Femur (tissue), 1 donor: Measurements from ENCODE around the gene CTXN3.

Source experiments
- DNase-seq: peaks from one replicate; pipeline ENCODE4 v3.0.0-alpha.2; 2017

CTXN3 gene

GRCh38 chr5:127649018-127649439 is at the start of gene CTXN3:
Gene CTXN3, plus strand, starts transcription at chr5:127649082. Its CDS starts 8,440 bp downstream, at chr5:127657522.
- no peak for DNase-seq

GRCh38 chr5:127599320-127599719 is 49.6 kb upstream of the CTXN3 start:
- no peak for DNase-seq

GRCh38 chr5:127599847-127600246 is 49.0 kb upstream of the CTXN3 start:
- DNase-seq: no peak

DNA sequence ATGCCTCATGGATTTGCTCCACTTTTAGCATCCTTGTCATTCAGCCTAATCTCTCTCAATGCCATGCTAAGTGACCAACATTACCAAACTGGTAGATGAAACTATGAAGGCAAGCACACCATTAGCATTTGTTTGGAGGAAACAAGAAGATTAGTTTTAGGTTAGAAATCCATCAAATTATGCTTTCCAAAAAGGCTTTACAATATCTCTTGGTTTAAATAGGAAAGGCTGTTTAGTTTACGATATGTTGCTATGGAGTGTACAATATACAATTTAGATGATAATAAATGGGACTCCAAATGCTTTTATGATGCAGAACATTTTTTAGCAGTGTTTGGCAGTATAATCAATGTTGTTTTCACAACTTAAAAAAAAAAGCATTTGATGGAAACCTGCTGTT is 47.8 kb upstream of the CTXN3 start:
- DNase-seq: no peak

- no peak for DNase-seq
Measured at GRCh38 chr5:127601601-127602000, 47.3 kb upstream of the CTXN3 start.

GRCh38 chr5:127602481-127602880 is 46.4 kb upstream of the CTXN3 start:
- DNase-seq: no peak

DNA sequence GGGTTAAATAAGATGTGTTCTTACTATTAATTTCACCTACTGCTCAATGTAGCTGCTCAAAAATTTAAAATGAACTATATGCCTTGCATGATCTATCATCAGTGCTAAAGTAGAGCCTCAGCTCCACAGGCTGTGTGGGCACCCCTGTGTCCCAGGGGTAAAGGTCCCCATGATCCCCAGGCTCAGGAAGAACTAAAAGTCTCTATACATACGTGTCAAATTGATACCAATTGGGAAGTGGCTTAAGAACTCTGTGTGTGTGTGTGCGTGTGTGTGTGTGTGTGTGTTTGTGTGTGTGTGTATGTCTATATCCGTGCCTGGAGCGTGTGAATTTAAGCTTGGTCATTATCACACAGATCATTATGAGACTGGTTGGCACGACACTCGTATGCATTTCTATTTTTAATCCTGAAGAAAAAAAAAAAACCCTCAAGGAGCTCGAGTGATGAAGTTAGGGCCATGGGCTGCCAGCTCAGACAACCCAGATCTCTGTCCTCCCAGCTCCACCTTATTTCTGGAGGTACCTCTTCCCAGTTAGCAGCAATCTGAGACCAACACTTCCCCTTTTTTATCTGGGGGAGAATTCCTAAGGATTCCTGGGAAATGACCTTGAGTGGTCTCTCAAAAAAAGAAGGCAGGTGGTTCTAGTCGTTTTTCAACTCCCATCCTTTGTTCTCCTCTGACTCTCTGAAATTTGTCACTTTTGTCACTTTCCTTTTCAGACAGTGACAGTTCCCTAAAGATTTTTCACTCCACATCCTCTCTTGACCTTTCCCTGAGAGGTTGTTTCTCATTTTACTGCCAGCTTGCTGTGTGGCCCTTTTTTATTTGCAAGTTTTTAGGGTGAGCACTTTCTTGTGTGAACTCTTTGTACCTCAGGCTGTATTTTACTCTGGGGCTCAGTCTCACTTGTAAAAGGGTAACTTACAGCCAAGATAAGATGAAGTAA is 45.7 kb upstream of the CTXN3 start:
- no peak for DNase-seq

DNA sequence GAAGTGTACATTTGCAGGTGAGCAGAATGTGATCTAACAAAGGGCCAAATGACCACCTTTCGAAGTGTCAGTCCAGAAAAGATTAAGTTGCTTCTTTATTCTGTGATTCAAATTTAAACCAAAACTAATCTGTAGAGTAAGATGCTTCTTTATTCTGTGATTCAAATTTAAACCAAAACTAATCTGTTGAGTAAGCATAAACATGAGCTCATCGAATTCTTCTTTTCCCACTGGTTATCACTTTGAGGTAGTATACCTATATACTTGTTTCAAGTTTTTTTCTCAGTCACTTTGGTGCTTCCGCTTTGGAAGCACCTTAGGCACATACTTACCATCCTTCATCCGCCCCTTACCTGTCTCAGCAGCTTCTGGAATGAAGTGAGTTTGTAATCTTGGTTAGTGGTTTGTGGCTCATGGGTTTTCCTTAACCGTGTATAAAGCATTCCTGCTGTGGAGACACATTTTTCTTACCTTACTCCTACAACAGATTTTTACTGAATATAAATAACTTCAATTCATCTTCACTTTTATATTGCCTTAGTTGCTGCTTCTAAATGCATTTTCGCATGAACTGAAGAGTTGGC is 40.7 kb upstream of the CTXN3 start:
- DNase-seq: no peak

DNA sequence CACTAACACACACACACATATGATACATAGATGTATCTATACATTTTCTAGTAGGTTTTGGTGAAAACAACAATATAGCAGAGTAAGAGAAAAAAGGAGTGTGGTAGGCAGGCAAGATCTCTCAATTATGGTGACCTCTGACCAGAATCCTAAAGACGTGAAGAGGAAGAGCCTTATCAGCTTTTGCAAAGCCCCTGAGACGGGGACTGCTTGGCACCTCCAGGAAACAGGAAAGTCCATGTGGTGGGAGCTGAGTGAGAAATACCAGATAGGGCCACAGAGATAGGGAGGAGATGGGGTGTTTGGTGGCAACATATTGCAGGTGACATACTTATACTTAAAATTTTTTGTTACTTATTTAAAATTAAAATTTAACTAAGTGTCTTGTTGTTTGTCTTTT is 39.9 kb upstream of the CTXN3 start:
- DNase-seq: no peak

GRCh38 chr5:127609957-127610356 is 38.9 kb upstream of the CTXN3 start:
- no peak for DNase-seq

DNA sequence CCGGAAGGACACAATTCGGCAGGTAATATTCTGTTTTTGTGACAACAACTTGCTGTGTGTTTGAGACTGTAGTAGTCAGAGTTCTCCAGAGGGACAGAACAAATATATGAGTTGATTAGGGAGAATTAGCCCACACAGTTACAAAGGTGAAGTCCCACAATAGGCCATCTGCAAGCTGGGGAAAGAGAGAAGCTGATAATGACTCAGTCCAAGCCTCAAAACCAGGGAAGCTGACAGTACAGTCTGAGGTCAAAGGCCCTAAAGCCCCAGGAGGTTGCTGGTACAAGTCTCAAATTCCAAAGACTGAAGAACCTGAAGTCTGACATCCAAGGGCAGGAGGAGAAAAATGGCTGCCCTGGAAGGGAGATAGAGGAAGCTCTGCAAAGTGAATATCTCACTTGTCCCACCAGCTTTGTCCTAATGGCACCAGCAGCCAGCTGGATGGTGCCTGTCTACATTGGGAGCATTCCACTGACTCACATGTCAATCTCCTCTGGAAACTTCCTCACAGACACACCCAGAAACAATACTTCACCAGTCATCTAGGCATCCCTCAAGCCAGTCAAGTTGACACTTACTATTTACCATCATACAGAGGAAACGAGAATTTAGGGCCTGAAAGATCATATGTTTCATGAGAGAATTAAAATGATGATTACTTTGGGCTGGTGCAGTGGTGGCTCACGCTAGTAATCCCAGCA is 36.3 kb upstream of the CTXN3 start:
- DNase-seq: no peak

- DNase-seq: no peak
Measured at GRCh38 chr5:127615916-127616315, 33.0 kb upstream of the CTXN3 start.

DNA sequence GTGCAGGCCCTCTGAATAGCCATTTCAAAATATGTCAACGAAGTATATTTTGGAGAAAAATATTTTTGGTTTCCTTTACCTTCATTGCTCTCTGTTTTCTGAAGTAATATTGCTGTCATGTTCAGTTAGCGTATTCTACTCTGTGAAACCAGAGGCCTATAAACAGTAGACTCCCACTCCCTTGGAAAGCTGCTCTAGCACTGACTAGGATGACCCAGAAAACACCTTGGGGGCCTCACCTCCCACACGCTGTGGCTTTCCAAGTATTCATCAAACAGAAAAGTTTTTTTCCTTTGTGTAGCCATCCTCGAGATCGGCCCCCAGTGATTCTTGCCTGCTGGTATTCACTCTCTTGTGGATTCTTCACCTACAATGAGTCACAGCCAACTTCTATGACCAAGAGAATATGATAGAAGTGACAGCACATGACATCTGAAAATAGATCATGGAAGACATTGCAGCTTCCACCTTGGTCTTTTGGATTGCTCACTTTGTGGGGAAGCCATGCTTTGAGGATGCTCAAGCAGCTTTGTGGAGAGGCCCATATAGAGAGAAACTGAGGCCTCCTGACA is 28.9 kb upstream of the CTXN3 start:
- no peak for DNase-seq

DNA sequence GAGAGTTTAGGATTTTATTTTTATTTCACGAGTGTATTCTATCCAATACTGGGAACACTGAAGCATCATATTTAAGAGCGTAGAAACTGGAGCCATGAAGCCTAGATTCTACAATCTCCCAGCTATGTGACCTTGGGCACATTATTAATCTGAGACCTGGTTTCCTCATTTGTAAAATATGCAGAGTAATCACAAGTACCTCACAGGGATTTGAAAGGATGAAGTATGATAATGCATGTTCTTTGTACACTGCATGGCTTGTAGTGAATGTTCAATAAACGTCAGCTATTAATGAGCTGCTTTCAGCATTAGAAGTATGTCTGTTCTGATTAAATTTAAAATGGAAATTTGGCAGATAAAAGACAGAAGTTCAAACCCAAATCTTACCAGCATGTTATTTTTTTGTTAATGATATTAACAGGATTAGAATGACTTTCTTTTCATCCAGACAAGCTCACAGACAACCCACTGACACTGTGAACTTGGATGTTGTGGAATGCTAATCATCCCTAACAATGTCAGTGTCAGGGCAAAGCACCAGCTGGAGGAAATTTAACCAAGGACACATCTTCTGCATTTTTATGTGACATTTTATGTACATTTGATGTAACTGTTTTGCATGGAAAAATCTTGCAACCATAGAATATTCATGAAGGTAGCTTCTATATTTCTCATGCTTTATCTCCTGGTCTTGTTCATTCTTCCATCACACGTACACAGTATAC is 27.1 kb upstream of the CTXN3 start:
- no peak for DNase-seq

DNA sequence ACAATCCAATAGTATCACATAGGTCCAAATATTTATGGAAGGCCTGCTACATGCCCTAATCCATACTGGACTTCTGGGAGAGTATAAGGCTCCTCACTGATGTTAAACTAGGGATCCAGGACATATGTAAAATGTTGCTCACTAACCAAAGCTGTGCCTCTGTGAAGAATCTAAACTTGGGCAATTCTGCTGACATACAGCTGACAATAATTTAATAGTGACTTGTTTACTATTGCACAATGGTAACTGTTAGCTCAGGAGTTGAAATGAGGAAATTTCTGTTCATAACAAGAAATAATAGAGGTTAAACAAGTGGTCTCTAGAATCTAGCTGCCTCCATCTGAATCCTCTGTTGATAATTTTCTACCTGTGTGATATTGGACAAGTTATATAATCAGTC is 14.9 kb upstream of the CTXN3 start:
- DNase-seq: no peak

- no peak for DNase-seq
Measured at GRCh38 chr5:127639828-127640227, 9.1 kb upstream of the CTXN3 start.

- DNase-seq: no peak
Measured at GRCh38 chr5:127642949-127643348, 5.9 kb upstream of the CTXN3 start.

DNA sequence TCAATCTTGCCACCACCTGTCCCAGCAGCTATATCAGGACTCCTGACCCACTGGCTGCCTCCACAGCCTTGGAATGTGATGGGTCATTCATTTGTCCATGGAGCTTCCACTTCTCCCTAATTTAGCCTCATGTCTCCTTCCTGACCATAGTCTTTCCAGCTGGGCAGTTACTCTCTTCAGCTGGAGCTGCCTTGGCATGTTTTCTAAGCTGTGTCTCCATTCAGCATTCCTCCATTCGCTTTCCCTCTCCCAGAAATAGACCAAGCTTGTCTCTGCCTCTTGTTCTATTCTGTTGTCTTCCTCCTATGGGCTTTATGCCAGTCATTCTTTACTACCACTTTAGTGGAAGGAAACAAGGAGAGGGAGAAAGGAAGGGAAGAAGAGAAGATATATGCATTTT is 5.3 kb upstream of the CTXN3 start:
- DNase-seq: no peak

DNA sequence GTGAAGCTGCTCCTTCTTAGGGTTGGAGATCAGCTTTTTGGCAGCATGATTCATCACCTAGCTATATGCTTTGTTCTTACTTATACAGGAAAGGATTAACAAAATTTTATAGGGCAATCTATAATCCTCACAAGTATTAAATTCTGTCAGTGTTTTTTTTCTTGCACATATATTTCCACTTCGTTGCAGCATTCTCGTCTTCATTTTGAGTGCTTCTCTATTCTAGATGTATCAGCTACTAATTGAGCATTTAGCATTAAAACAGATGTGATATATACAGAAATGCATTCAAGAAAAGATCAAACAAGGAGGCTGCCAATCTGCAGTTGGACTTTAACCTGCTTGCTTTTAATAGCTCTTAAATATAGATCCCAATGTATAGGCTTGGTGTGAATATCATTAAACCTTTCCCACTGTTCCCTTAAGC is 3.6 kb upstream of the CTXN3 start:
- DNase-seq: no peak

GRCh38 chr5:127647361-127647958 is 1.4 kb upstream of the CTXN3 start:
- DNase-seq: peak; percentile 44

DNA sequence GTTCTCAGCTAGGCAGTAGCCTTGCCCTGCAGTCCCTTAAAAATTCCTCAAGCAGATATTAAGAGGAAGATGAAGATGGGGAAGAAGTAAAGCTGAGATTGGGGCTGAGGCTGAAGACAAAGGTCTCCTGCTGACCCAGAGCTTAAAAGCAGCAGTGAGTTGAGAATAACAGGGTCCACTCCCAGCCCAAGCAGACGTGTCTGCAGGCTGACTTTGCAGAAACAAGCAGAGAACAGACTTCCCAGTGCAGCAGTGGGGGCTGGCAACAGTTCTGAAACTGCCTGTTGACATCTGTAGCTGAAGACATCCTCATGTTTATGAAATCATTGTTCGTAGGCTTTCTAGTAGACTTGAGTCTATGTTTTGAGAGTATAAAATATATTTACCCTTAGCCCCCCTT is 1.1 kb downstream of the CTXN3 start:
- peak; percentile 41 for DNase-seq

DNA sequence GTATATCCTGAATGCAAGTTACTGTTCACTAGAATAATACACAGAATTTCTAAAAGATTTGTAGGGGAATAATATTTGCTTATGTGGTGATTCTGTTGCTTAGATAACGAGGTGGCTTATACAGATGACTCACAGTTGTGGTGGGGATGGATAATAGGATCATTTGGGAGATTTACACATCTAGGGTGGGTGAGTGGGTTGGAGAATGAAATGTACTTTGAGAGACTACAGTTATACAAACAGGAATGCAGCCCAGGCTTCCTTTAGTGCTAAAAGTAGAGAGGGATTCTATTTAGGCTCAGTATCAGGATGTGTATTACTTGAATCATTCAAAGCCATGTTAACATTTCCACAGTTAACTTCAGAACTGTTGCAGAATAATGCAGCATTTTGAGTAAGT is 1.8 kb downstream of the CTXN3 start:
- DNase-seq: no peak
